Measurements from ENCODE around the gene RNF2.
"Not testable (repeated sequence)": the region's sequence is repeated elsewhere in the genome, so short reads cannot be mapped to it uniquely, and the experiment has no call there.

RNF2 gene

GRCh38 chr1:185050823-185051451 is 5.6 kb downstream of the RNF2 start:
- no peak for DNase-seq (ENCODE audit: low read depth in 2 of 2)

- no peak for DNase-seq (ENCODE audit: low read depth in 2 of 2)
Observed at GRCh38 chr1:185053204-185053603, 7.8 kb downstream of the RNF2 start.

GRCh38 chr1:185054365-185055060 is 9.2 kb downstream of the RNF2 start:
- no peak for DNase-seq (ENCODE audit: low read depth in 2 of 2)

- no peak for DNase-seq (ENCODE audit: low read depth in 2 of 2)
Observed at GRCh38 chr1:185058110-185058509, 12.8 kb downstream of the RNF2 start.

- DNase-seq (ENCODE audit: low read depth in 2 of 2) = no peak
Observed at GRCh38 chr1:185058876-185059275, 13.5 kb downstream of the RNF2 start.

GRCh38 chr1:185059950-185060571 is 14.7 kb downstream of the RNF2 start:
- no peak for DNase-seq (ENCODE audit: low read depth in 2 of 2)

- no peak for DNase-seq (ENCODE audit: low read depth in 2 of 2)
Observed at GRCh38 chr1:185062710-185063370, 17.5 kb downstream of the RNF2 start.

- no peak for DNase-seq (ENCODE audit: low read depth in 2 of 2)
Observed at GRCh38 chr1:185063719-185064118, 18.4 kb downstream of the RNF2 start.

- DNase-seq (ENCODE audit: low read depth in 2 of 2) = not testable (repeated sequence)
Observed at GRCh38 chr1:185065006-185065405, 19.6 kb downstream of the RNF2 start.

GRCh38 chr1:185066181-185066580 is 20.8 kb downstream of the RNF2 start:
- no peak for DNase-seq (ENCODE audit: low read depth in 2 of 2)

GRCh38 chr1:185068341-185068740 is 23.0 kb downstream of the RNF2 start:
- DNase-seq (ENCODE audit: low read depth in 2 of 2) = no peak

GRCh38 chr1:185069202-185069772 is 23.9 kb downstream of the RNF2 start:
- no peak for DNase-seq (ENCODE audit: low read depth in 2 of 2)

- DNase-seq (ENCODE audit: low read depth in 2 of 2) = no peak
Observed at GRCh38 chr1:185070051-185070450, 24.7 kb downstream of the RNF2 start.

GRCh38 chr1:185073725-185074124 is 28.4 kb downstream of the RNF2 start:
- DNase-seq (ENCODE audit: low read depth in 2 of 2) = no peak

- no peak for DNase-seq (ENCODE audit: low read depth in 2 of 2)
Observed at GRCh38 chr1:185074307-185074706, 28.9 kb downstream of the RNF2 start.

- DNase-seq (ENCODE audit: low read depth in 2 of 2) = no peak
Observed at GRCh38 chr1:185075476-185075875, 30.1 kb downstream of the RNF2 start.

GRCh38 chr1:185077374-185077773 is 32.0 kb downstream of the RNF2 start:
- DNase-seq (ENCODE audit: low read depth in 2 of 2) = no peak

- no peak for DNase-seq (ENCODE audit: low read depth in 2 of 2)
Observed at GRCh38 chr1:185080422-185080821, 35.1 kb downstream of the RNF2 start.

GRCh38 chr1:185083818-185084217 is 38.5 kb downstream of the RNF2 start:
- DNase-seq (ENCODE audit: low read depth in 2 of 2) = no peak

GRCh38 chr1:185087101-185087500 is 41.7 kb downstream of the RNF2 start:
- DNase-seq (ENCODE audit: low read depth in 2 of 2) = no peak

- no peak for DNase-seq (ENCODE audit: low read depth in 2 of 2)
Observed at GRCh38 chr1:185087746-185088145, 42.4 kb downstream of the RNF2 start.

- DNase-seq (ENCODE audit: low read depth in 2 of 2) = no peak
Observed at GRCh38 chr1:185091480-185091879, 46.1 kb downstream of the RNF2 start.

All from stimulated activated CD4-positive, alpha-beta T cell treated with anti-CD3 and anti-CD28 coated beads, Interleukin-12 subunit alpha, Interleukin-12 subunit beta, amount 100 ng/mL, for 24 hours (primary cell).